GM12801 (cell line): ENCODE measurements around the gene GNG7.

Source experiments
- CTCF ChIP-seq: IDR thresholded peaks from one replicate; pipeline ENCODE4 v1.5.1; 2011; ENCODE audit warnings: control low read depth; ENCODE audit not compliant: insufficient read length; ENCODE audit errors: extremely low read depth

GNG7 gene

GRCh38 chr19:2656533-2656932 is 46.0 kb downstream of the GNG7 start:
- no peak for TF ChIP-seq CTCF

- TF ChIP-seq CTCF = no peak
Measured at GRCh38 chr19:2653710-2654707, 48.5 kb downstream of the GNG7 start.

- no peak for TF ChIP-seq CTCF
Measured at GRCh38 chr19:2653218-2653617, 49.3 kb downstream of the GNG7 start.

GRCh38 chr19:2652504-2653099 is 49.9 kb downstream of the GNG7 start:
- TF ChIP-seq CTCF = no peak

- no peak for TF ChIP-seq CTCF
Measured at GRCh38 chr19:2650515-2650914, 52.0 kb downstream of the GNG7 start.

GRCh38 chr19:2648528-2648937 is 54.0 kb downstream of the GNG7 start:
- TF ChIP-seq CTCF = peak; percentile 29

- no peak for TF ChIP-seq CTCF
Measured at GRCh38 chr19:2648099-2648498, 54.4 kb downstream of the GNG7 start.
